IMR-90 (cell line): ENCODE measurements around the gene COL5A1. TPM values are rescaled to one million over a fixed set of nuclear protein-coding genes. Genes with fewer than 3 reads are reported as not detected.

Source experiments
- ATAC-seq: fragments of 200-7000 bp; cut with Tn5 transposase; 2 replicates; pipeline ENCODE4 v1.9.1; 2020; ENCODE audit warnings: low read depth, mild to moderate bottlenecking, moderate library complexity
- BruUV-seq: library from RNA; stranded (reverse); fragments of 400-500 nt; replicated peaks from 2 replicates; lab custom pipeline; 2021; lab: Mats Ljungman, UMichigan
- CTCF ChIA-PET: fragments of 300-600 bp; formaldehyde crosslinking; extraction: SDS; loops from one replicate; lab custom pipeline; 2021; ENCODE audit warnings: antibody characterized with exemption; lab: Yijun Ruan, JAX
- POLR2A ChIA-PET: fragments of 300-600 bp; sonication (Branson Sonifier 250); formaldehyde crosslinking; loops from one replicate; lab custom pipeline; 2022; ENCODE audit warnings: antibody characterized with exemption; ENCODE audit not compliant: unreplicated experiment; lab: Charles Lee
- DNase-seq: peaks from one replicate; pipeline ENCODE4 v3.0.0; 2013
- H2AFZ ChIP-seq: replicated peaks from 2 replicates; pipeline ENCODE3; 2013; ENCODE audit warnings: low read length, mild to moderate bottlenecking; ENCODE audit not compliant: poor library complexity
- H2AK5ac ChIP-seq: 2 replicates; pipeline ENCODE4 v1.6.1; 2013; ENCODE audit warnings: low read depth, low read length, inconsistent platforms
- H2AK9ac ChIP-seq: replicated peaks from 2 replicates; pipeline ENCODE3; 2013; ENCODE audit warnings: mild to moderate bottlenecking, low read depth, low read length, moderate library complexity; ENCODE audit not compliant: poor library complexity
- H2BK120ac ChIP-seq: 2 replicates; pipeline ENCODE4 v1.6.1; 2013; ENCODE audit warnings: low read depth, low read length, inconsistent platforms
- H2BK15ac ChIP-seq: 3 replicates; pipeline ENCODE4 v1.6.1; 2013; ENCODE audit warnings: low read depth, low read length, inconsistent platforms
- H2BK20ac ChIP-seq: 2 replicates; pipeline ENCODE4 v1.6.1; 2013; ENCODE audit warnings: low read depth, mild to moderate bottlenecking, inconsistent platforms, low read length, moderate library complexity
- H2BK5ac ChIP-seq: 2 replicates; pipeline ENCODE4 v1.6.1; 2013; ENCODE audit warnings: mild to moderate bottlenecking, low read depth, low read length, inconsistent platforms; ENCODE audit not compliant: poor library complexity, severe bottlenecking
- H3K14ac ChIP-seq: replicated peaks from 2 replicates; pipeline ENCODE4 v1.6.1; 2013; ENCODE audit warnings: low read depth, low read length, inconsistent platforms
- H3K18ac ChIP-seq: 2 replicates; pipeline ENCODE4 v1.6.1; 2013; ENCODE audit warnings: low read depth, low read length, control low read depth
- H3K23ac ChIP-seq: 2 replicates; pipeline ENCODE4 v1.6.1; 2013; ENCODE audit warnings: low read depth, low read length, inconsistent platforms
- H3K27ac ChIP-seq: 2 replicates; pipeline ENCODE4 v1.5.1; 2013; ENCODE audit warnings: mild to moderate bottlenecking, control low read depth, low read length; ENCODE audit not compliant: insufficient read depth
- H3K27me3 ChIP-seq: 2 replicates; pipeline ENCODE4 v1.6.1; 2013; ENCODE audit warnings: low read length; ENCODE audit not compliant: control insufficient read depth, insufficient read depth
- H3K36me3 ChIP-seq: 2 replicates; pipeline ENCODE4 v1.6.1; 2013; ENCODE audit warnings: low read length, mixed read lengths; ENCODE audit not compliant: control insufficient read depth, insufficient read depth
- H3K4ac ChIP-seq: 2 replicates; pipeline ENCODE4 v1.6.1; 2013; ENCODE audit warnings: low read depth, low read length, inconsistent platforms
- H3K4me1 ChIP-seq: 2 replicates; pipeline ENCODE4 v1.6.1; 2013; ENCODE audit warnings: low read length, mixed read lengths; ENCODE audit not compliant: control insufficient read depth, insufficient read depth
- H3K4me2 ChIP-seq: 2 replicates; pipeline ENCODE4 v1.6.1; 2013; ENCODE audit warnings: low read depth, mild to moderate bottlenecking, control low read depth, low read length, moderate library complexity
- H3K4me3 ChIP-seq: 2 replicates; pipeline ENCODE4 v1.5.1; 2013; ENCODE audit warnings: low read depth, mild to moderate bottlenecking, control low read depth, low read length, moderate library complexity; ENCODE audit not compliant: insufficient read depth
- H3K56ac ChIP-seq: 2 replicates; pipeline ENCODE4 v1.6.1; 2013; ENCODE audit warnings: low read length, inconsistent platforms; ENCODE audit not compliant: insufficient read depth; ENCODE audit errors: extremely low read depth
- H3K79me1 ChIP-seq, 2 experiments: 2 replicates each; pipeline ENCODE4 v1.6.1; 2013; ENCODE audit warnings: low read length in 2 of 2, inconsistent platforms in 1 of 2, low read depth in 1 of 2
- H3K9ac ChIP-seq: 2 replicates; pipeline ENCODE4 v1.6.1; 2013; ENCODE audit warnings: low read depth, low read length, control low read depth
- H3K9me1 ChIP-seq: 2 replicates; pipeline ENCODE4 v1.6.1; 2013; ENCODE audit warnings: low read length, inconsistent platforms; ENCODE audit not compliant: insufficient read depth
- H3K9me3 ChIP-seq: 2 replicates; pipeline ENCODE4 v1.6.1; 2013; ENCODE audit warnings: low read length; ENCODE audit not compliant: control insufficient read depth, insufficient read depth
- H4K20me1 ChIP-seq: 2 replicates; pipeline ENCODE4 v1.6.1; 2013; ENCODE audit warnings: low read length, inconsistent platforms; ENCODE audit not compliant: insufficient read depth
- H4K5ac ChIP-seq: 2 replicates; pipeline ENCODE4 v1.6.1; 2013; ENCODE audit warnings: mild to moderate bottlenecking, low read depth, low read length, control low read depth
- H4K8ac ChIP-seq, 2 experiments: 2 replicates each; pipeline ENCODE4 v1.6.1; 2013; ENCODE audit warnings: low read depth in 2 of 2, low read length in 2 of 2, control low read depth in 1 of 2, inconsistent platforms in 1 of 2
- H4K91ac ChIP-seq: 2 replicates; pipeline ENCODE4 v1.6.1; 2013; ENCODE audit warnings: low read depth, low read length, inconsistent platforms; ENCODE audit not compliant: insufficient read depth
- BHLHE40 ChIP-seq: fragments of 150-350 bp; IDR thresholded peaks from 2 replicates; pipeline ENCODE4 v1.6.1; 2016; ENCODE audit warnings: mild to moderate bottlenecking, low read depth, low read length
- CHD1 ChIP-seq: IDR thresholded peaks from 2 replicates; pipeline ENCODE4 v1.6.1; 2012; ENCODE audit warnings: low read depth, low read length, improper control_type of control experiment
- CTCF ChIP-seq: conservative IDR thresholded peaks from 2 replicates; pipeline ENCODE4 v1.5.1; 2012; ENCODE audit warnings: mild to moderate bottlenecking, low read depth, low read length, improper control_type of control experiment
- MAFK ChIP-seq: IDR thresholded peaks from 2 replicates; pipeline ENCODE4 v1.6.1; 2012; ENCODE audit warnings: low read depth, low read length, improper control_type of control experiment
- SMC3 ChIP-seq: fragments of 150-350 bp; IDR thresholded peaks from 2 replicates; pipeline ENCODE4 v1.6.1; 2016; ENCODE audit warnings: low read depth, mild to moderate bottlenecking, antibody characterized with exemption, low read length, moderate library complexity
- WGBS, 2 experiments: methylation state at CpG; one replicate each; pipeline versions ENCODE4 v1.1.5 to v1.1.7; 2013; ENCODE audit warnings: missing lambda C conversion rate in 2 of 2; ENCODE audit not compliant: insufficient read length in 1 of 2; ENCODE audit errors: extremely low coverage in 2 of 2; 5-methylcytosine and 5-hydroxymethylcytosine counted together
- dilution Hi-C: fragments of 300-500 bp; cut with HindIII; formaldehyde crosslinking; loops from one replicate; pipeline ENCODE4 v1.14.3; 2018; ENCODE audit warnings: low sequenced_read_pairs; ENCODE audit not compliant: unreplicated experiment
- in situ Hi-C: fragments of 300-500 bp; cut with MboI; formaldehyde crosslinking; loops from 3 replicates; pipeline ENCODE4 v1.14.3; 2019; ENCODE audit warnings: low sequenced_read_pairs, inconsistent platforms, mixed read lengths
- intact Hi-C: fragments of 100-400 bp; cut with micrococcal nuclease; formaldehyde crosslinking; loops from 2 replicates; pipeline ENCODE4 v1.10.0; 2022
- polyA plus RNA-seq, 3 experiments: library from polyadenylated mRNA; depleted of rRNA; stranded (reverse); fragments of >200 nt; gene quantifications; 2 replicates each; pipeline ENCODE4 v1.2.3, GENCODE V29; 2012; ENCODE audit warnings: low replicate concordance in 1 of 3
- total RNA-seq: library from RNA; depleted of rRNA; stranded (reverse); fragments of >200 nt; gene quantifications from 2 replicates; pipeline ENCODE4 v1.2.3, GENCODE V29; 2012

Gene COL5A1
- total and polyA plus RNA-seq, 2 of the 4 experiments (the other 2 are of a cell fraction), result 19.2 to 173 TPM

- ChIA-PET CTCF (interaction anchor here (1.1 to 1.4 kb wide), 2 partner anchors 11 to 13 kb away, joined by 3 to 5 read pairs; no protein-coding TSS in a partner anchor), POLR2A (no interaction called here)
- H3K4me1 ChIP-seq, result no peaks in the 10 kb centered on the region
- H2BK5ac ChIP-seq, result no peak overlapping the region
- H3K56ac ChIP-seq, result no peak overlapping the region
- no peak overlapping the region for H4K8ac ChIP-seq
- H2AK5ac ChIP-seq, result no peak overlapping the region
- no peaks in the 10 kb centered on the region for H3K9me3 ChIP-seq
- H3K27me3 ChIP-seq, result peaks cover 41% of the 10 kb centered on the region
- no peak overlapping the region for H3K4me2 ChIP-seq
- in situ Hi-C loops, result no loop called here
- BruUV-seq, result no TSS peak
- H2AK9ac ChIP-seq, result no peak overlapping the region
- H3K18ac ChIP-seq, result no peak overlapping the region
- no peak overlapping the region for H3K4me3 ChIP-seq
- no peaks in the 10 kb centered on the region for H3K36me3 ChIP-seq
- intact Hi-C loops, result no loop called here
- no peak overlapping the region for H2BK20ac ChIP-seq
- no peak; the same call in 1 of the 2 replicates for ATAC-seq
- H3K9ac ChIP-seq, result no peak overlapping the region
- no peak overlapping the region for H2BK120ac ChIP-seq
- no peak for TF ChIP-seq MAFK
- no peak for TF ChIP-seq CTCF
- no peak for TF ChIP-seq CHD1
- TF ChIP-seq SMC3, result no peak
- TF ChIP-seq BHLHE40, result no peak
- no peak overlapping the region for H3K23ac ChIP-seq
- H4K91ac ChIP-seq, result no peak overlapping the region
- H4K5ac ChIP-seq, result no peak overlapping the region
- no peak overlapping the region for H3K14ac ChIP-seq
- H4K20me1 ChIP-seq, result no peaks in the 10 kb centered on the region
- dilution Hi-C loops, result no loop called here
- H3K79me1 ChIP-seq, result no peaks in the 10 kb centered on the region
- no peak for DNase-seq
- H2AFZ ChIP-seq, result no peak overlapping the region
- H3K4ac ChIP-seq, result no peak overlapping the region
- no peak overlapping the region for H2BK15ac ChIP-seq
- 54% methylated on average over 7 of the region's 27 CpGs; no CpG with 5 or more reads in 1 of the 2 experiments for WGBS, 2 experiments
- H3K27ac ChIP-seq, result no peak overlapping the region
- H3K9me1 ChIP-seq, result no peaks in the 10 kb centered on the region
Observed at GRCh38 chr9:134887686-134888602, 246.3 kb downstream of the COL5A1 start.
